Glomerular visceral epithelial cell (primary cell): ENCODE data around the gene SAFB.

Source experiments
- DNase-seq: peaks from one replicate; pipeline ENCODE4 v3.0.0-alpha.2; 2016; ENCODE audit errors: extremely low spot score

SAFB gene

GRCh38 chr19:5627395-5627904, 4.6 kb downstream of the SAFB start:
- peak; percentile 11 for DNase-seq

DNA sequence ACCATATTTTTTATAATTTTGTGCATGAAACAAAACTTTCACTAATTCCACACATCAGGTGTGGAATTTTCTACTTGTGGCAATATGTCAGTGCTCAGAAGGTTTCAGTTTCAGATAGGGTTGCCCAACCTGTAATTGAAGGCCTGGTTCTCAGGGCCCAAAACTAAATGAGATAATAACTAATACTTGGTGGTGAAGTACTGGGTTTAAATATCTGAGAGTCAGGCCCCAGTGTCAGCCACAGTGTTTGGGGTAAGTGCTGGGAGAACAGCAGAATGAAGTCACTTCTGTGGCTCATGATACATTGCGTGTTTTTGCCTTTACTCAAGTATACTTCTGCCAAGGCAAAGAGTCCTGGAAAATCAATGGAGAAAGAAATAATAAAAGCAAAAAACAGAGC, 5.6 kb downstream of the SAFB start:
- DNase-seq = no peak

DNA sequence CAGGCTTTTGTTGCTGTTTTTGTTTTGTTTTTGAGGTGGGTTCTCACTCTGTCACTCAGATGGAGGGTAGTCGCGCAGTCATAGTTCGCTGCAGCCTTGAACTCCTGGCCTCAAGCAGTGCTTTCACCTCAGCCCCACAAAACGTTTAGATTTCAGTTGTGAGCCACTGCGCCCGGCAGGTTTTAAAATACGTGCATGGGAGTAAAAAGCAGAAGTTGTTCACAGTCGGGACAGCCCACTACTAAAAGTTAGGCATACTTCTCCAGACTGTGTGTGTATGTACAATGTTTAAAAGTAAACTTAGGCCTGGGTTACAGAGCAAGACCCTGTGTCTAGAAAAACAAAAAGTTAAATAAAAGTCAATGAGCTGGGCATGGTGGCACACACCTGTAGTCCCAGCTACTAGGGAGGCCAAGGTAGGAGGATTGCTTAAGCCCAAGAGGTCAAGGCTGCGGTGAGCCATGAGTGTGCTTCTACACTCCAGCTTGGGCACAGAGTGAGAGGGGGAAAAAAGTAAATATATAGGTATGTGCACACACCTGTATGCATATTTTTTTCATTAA, 6.1 kb downstream of the SAFB start:
- DNase-seq = no peak

DNA sequence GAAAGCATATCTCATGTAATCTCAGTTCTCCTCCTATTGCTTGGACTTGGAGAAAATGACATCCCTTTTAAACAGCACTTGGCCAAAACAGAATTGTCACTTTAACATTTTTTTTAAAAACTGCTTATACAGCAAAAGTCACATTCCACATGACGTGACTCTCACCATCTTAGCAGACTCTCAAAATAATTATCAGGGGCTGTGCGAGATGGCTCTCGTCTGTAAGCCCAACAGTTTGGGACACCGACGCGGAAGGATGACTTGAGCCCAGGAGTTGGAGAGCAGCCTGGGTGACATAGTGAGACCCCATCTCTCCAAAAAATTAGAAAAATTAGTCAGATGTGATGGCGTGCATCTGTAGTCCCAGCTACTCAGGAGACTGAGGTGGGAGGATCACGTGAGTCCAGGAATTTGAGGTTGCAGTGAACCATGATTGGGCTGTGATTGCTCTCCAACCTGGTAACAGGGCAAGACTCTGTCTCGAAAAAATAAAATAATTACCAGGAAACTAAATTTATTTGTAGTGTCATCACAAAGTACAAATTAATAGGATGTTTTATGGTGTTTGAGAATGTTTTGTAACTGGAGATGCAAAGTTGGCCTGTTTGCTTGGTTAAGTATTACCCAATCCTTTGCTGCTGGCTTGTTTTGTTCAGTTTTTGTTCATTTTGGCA, 8.8 kb downstream of the SAFB start:
- DNase-seq = no peak

GRCh38 chr19:5632241-5632612, 9.3 kb downstream of the SAFB start:
- DNase-seq = no peak

DNA sequence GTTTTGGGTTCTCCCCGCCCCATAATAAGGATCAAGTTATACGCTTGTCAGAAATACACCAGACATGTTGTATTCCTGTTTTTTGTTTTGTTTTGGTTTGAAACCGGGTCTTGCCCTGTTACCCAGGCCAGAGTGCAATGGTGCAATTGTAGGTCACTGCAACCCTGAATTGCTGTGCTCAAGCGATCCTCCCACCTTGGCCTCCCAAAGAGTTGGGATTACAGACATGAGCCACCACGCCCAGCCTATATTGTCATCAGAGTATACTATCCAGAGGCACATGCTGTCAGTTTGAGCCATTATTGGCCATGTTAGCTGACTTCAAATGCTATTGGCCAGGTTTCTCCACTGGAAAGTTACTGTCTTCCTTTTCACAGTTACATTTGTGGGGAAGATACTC, 9.8 kb downstream of the SAFB start:
- DNase-seq = no peak

- DNase-seq = no peak
Measured at GRCh38 chr19:5635427-5635826, 12.5 kb downstream of the SAFB start.

- no peak for DNase-seq
Measured at GRCh38 chr19:5637971-5638370, 15.1 kb downstream of the SAFB start.

DNA sequence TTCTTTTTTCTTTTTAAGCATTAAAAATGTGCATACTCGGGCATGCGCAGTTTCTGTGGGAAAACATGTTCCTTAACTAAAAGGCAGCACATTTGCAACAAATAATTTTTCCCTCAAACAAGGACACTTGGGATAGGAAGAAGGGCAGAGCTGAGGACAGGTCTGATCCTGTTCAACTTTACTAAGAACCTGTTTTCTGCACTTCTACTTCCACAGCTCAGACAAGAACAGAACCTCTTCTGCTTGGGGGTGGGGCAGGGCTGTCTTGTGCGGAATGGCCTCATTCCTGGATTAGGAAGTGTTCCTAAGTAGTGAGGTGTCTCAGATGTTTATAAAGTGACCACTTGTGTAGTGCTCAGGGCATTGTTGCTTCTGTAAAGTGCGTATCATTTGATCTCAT, 18.3 kb downstream of the SAFB start:
- DNase-seq = no peak

DNA sequence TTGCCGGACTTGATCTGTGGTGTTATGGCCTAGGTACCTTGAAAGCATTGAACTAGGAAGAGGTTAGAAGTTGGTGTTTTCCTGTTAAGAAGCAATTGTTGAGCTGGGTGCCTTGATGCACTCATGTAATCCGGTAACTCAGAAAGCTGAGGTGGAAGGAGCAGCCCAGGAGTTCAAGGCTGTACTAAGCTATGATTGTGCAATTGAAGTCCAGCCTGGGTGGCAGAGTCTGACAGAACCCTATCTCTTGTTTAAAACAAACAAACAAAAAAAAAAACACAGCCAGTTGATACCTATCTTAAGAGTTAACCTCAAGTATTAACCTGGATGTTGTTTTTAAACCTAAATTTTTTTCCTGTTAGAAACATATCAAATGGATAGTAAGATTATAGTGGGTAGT, 19.3 kb downstream of the SAFB start:
- DNase-seq = no peak

DNA sequence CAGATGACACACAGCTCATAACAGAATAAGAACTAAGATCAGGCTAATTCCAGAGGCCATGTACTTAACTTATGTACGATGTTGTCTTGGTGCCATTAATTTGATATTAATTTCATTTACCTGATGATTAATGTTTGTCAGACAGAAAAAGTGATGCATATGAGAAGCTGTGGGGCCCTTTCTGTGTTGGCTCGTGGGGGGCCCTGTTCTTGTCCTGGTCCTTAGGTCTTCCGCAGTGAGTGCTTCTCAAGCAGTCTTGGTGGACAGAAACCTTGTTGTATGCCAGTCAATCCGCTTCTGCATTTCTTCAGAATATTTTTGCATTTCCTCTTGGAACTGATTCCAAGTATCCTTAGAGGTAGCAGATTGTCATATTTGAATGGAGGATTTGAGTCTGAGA, 20.2 kb downstream of the SAFB start:
- no peak for DNase-seq

- no peak for DNase-seq
Measured at GRCh38 chr19:5644037-5644436, 21.2 kb downstream of the SAFB start.

DNA sequence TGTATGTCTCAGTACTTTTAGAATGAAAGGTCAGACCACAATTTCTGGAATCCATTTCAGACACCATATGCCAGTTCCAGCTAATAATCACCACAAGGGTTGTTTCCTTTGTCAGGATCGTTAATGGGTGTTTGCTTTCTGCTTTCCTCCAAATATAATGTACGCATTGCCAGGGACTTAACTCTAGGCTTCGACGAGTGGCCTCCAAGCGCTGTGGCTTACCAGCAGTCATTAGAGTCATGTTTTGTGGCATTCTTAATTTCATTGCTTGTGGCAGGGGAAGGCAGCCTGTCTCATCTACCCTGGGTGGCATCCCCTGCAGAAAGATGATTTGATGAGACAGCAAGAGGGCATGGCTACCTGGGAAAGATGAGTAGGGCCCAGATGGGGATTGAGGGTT, 22.5 kb downstream of the SAFB start:
- no peak for DNase-seq

GRCh38 chr19:5646703-5647102, 23.8 kb downstream of the SAFB start:
- no peak for DNase-seq

DNA sequence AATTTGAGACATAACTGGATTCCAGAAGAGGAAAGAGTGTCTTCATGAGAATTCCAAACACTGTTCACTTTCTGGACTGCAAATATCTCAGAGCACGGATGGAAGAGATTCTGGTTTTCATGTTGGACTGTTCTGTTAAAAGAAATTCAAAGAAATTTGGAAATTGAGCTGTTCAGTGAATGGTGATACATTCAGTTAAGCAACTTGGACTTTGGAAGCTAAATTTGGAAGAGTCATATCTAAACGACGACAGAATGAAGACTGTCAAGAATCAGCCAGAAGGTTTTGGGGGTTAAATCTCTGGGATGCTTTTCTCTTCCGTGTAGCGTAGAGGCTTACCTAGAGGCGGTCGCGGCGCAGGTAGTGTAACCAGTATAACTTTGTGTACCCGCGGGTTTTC, 25.6 kb downstream of the SAFB start:
- no peak for DNase-seq

DNA sequence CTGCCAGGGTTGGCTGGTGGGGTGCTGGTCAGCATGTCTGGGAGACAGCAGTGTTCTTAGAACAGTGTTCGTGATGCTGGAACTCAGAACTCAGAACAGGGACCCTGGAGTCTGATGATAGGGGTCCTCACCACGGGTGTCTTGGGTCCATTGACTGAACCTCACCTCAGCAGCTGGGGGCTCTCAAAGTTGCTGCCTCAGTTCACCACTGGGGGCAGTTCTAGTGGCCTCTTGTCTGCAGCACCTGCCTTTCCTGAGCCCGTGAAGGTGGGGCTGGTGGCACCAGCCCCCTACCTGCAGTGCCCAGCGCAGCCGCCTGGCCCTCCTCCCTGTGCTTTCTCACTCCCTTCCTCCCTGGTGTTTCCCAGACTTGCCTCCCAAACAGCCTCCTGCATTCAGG, 28.5 kb downstream of the SAFB start:
- no peak for DNase-seq

GRCh38 chr19:5652261-5652660, 29.4 kb downstream of the SAFB start:
- DNase-seq = no peak

DNA sequence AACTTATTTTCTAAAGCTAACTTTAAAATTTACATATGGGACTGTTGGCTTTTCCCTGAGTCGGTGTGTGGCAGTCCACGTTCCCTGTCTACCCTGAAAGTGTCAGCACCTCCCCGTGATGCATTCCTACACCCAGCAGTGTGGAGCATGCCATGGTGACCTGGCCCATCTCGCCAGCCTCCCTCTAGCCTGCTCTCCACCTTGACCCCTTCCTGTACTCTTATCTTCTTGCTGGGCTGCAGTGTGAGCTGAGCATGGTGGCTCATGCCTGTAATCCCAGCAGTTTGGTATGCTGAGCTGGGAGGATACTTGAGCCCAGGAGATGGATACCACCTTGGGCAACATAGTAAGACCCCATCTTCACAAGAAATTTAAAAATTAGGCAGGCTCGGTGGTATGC, 32.0 kb downstream of the SAFB start:
- DNase-seq = no peak

DNA sequence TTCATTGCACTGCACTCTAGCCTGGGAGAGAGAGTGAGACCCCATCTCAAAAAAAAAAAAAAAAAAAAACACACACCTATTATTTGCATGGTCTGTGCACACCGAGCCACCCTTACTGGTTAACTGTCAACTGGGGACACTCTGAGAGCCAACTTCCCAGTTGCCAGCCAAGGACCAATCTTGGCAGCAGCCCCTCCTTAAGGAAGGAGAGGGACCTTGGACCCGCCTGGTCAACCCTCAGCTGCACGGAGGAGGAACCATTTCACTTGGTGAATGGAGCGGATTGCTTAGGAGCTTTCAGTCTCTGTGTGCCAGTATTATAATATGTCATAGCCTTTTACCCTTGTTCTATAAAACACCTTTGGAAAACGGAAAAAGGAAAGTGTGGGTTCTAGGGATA, 32.5 kb downstream of the SAFB start:
- DNase-seq = no peak

GRCh38 chr19:5661483-5661882, 38.6 kb downstream of the SAFB start:
- DNase-seq = no peak

GRCh38 chr19:5663904-5664303, 41.0 kb downstream of the SAFB start:
- DNase-seq = no peak

DNA sequence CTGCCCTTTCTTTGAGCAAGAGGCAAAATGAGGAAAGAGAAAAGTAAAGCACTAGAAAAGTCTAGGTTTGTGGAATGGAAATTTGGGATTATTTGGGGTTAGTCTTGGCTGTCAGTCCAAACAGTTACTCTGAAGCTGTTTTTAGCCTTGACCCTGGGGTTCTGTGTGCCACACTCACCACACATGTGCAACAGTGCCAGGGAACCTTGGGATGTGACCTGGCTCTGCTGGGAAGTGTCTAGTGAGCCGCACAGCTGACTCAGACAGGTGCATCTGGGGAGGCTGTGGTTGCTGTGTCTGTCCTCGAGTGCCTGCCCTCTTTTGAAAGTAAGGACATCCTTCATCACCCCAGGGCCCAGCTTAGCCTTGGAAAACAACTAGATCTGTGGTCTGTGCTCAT, 41.6 kb downstream of the SAFB start:
- DNase-seq = no peak

GRCh38 chr19:5665781-5666513, 43.1 kb downstream of the SAFB start:
- DNase-seq = peak; percentile 77
